Panc1 (cell line): ENCODE data around the gene TRPC3. TPM values are rescaled to one million over a fixed set of nuclear protein-coding genes. Genes with fewer than 3 reads are reported as not detected.

Experiments
- ATAC-seq: fragments of 200-7000 bp; cut with Tn5 transposase; 2 replicates; pipeline ENCODE4 v1.9.1; 2020; ENCODE audit warnings: mild to moderate bottlenecking, moderate library complexity
- BruUV-seq: library from RNA; stranded (reverse); fragments of 400-500 nt; replicated peaks from 2 replicates; lab custom pipeline; 2021; lab: Mats Ljungman, UMichigan
- CTCF ChIA-PET: fragments of 300-600 bp; sonication (Branson Sonifier 250); formaldehyde crosslinking; loops from one replicate; lab custom pipeline; 2022; ENCODE audit warnings: antibody characterized with exemption; lab: Charles Lee
- POLR2A ChIA-PET: fragments of 300-600 bp; sonication (Branson Sonifier 250); formaldehyde crosslinking; loops from one replicate; lab custom pipeline; 2022; ENCODE audit warnings: antibody characterized with exemption; lab: Charles Lee
- DNase-seq: peaks from one replicate; pipeline ENCODE4 v3.0.0-alpha.2; 2010; ENCODE audit warnings: low read depth, low spot score
- H3K27ac ChIP-seq: 2 replicates; pipeline ENCODE4 v1.5.1; 2011; ENCODE audit warnings: mild to moderate bottlenecking, low read length, inconsistent platforms
- H3K27me3 ChIP-seq: fragments of 200-500 bp; sonication (Bioruptor generic); 2 replicates; pipeline ENCODE4 v1.6.0; 2014; ENCODE audit warnings: low read length, inconsistent platforms; ENCODE audit not compliant: control insufficient read depth, insufficient read depth
- H3K36me3 ChIP-seq: fragments of 200-500 bp; sonication (Bioruptor generic); 2 replicates; pipeline ENCODE4 v1.5.1; 2014; ENCODE audit warnings: inconsistent platforms, mild to moderate bottlenecking, low read length, moderate library complexity; ENCODE audit not compliant: control insufficient read depth, insufficient read depth
- H3K4me1 ChIP-seq: 2 replicates; pipeline ENCODE4 v1.5.1; 2011; ENCODE audit warnings: inconsistent platforms, mild to moderate bottlenecking, low read length, moderate library complexity; ENCODE audit not compliant: control insufficient read depth, insufficient read depth
- H3K4me3 ChIP-seq, 2 experiments: 2 replicates each; pipeline ENCODE4 v1.5.1; 2011 to 2012; ENCODE audit warnings: low read depth in 2 of 2, low read length in 2 of 2, mild to moderate bottlenecking in 2 of 2, inconsistent platforms in 1 of 2, moderate library complexity in 1 of 2
- H3K9me3 ChIP-seq: fragments of 200-500 bp; sonication (Bioruptor generic); 2 replicates; pipeline ENCODE4 v1.5.1; 2014; ENCODE audit warnings: low read depth, mild to moderate bottlenecking, inconsistent platforms, low read length, moderate library complexity; ENCODE audit not compliant: control insufficient read depth, insufficient read depth
- POLR2AphosphoS5 ChIP-seq: IDR thresholded peaks from 2 replicates; pipeline ENCODE4 v1.6.1; 2012; ENCODE audit warnings: mild to moderate bottlenecking, low read depth, low read length, moderate library complexity
- REST ChIP-seq, 2 experiments: IDR thresholded peaks; 2 replicates each; pipeline ENCODE4 v1.6.1; 2011 to 2012; ENCODE audit warnings: low read depth in 2 of 2, control low read depth in 1 of 2, low read length in 1 of 2, mild to moderate bottlenecking in 1 of 2, moderate library complexity in 1 of 2; ENCODE audit not compliant: insufficient read depth in 1 of 2
- SIN3A ChIP-seq: IDR thresholded peaks from 2 replicates; pipeline ENCODE4 v1.6.1; 2012; ENCODE audit warnings: low read depth, mild to moderate bottlenecking, low read length, moderate library complexity, borderline replicate concordance; ENCODE audit not compliant: insufficient read depth
- TCF7L2 ChIP-seq: IDR thresholded peaks from 2 replicates; pipeline ENCODE4 v1.6.1; 2011; ENCODE audit warnings: mild to moderate bottlenecking, low read depth, low read length, inconsistent platforms
- in situ Hi-C: cut with HindIII; loops from 2 replicates; pipeline ENCODE4 v1.10.0; 2016; ENCODE audit warnings: low sequenced_read_pairs, low pct_unique_long_range_greater_than_20kb
- intact Hi-C: fragments of 100-400 bp; cut with micrococcal nuclease; formaldehyde crosslinking; loops from one replicate; pipeline ENCODE4 v1.10.0; 2022; ENCODE audit not compliant: unreplicated experiment
- total RNA-seq: library from RNA; stranded (reverse); gene quantifications from one replicate; pipeline ENCODE4 v1.2.1, GENCODE V29; 2021; ENCODE audit not compliant: unreplicated experiment
- TF ChIP-seq, protein P1 (sequence below): fragments of 450-650 bp; IDR thresholded peaks from 2 replicates; pipeline ENCODE4 v1.5.1; 2017; ENCODE audit warnings: mild to moderate bottlenecking

The TRPC3 gene
- total RNA-seq, 1 experiment from 2014 or later, result 0.08 TPM

DNA sequence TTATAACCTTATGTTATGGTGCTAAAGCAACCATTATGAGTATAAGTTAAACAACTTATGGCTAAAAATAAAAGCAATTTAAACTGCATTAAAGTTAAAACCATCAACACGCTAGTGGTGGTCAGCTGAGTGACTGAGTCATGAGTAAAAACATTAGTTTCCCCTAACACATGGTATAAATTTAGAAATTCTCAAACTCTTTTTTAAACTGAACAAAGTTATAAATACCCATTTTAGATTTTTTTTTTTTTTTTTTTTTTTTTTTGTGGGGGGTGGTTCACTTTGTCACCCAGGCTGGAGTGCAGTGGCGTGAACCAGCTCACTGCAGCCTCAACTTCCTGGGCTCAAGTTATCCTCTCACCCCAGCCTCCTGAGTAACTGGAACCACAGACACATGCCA, 76.2 kb downstream of the TRPC3 start:
- POLR2A ChIA-PET, result interaction anchor here (0.7 kb wide), 1 partner anchor 299 kb away, joined by 6 read pairs; no protein-coding TSS in a partner anchor
- intact Hi-C loops (no loop called here), in situ Hi-C loops (no loop called here)
- Histone ChIP-seq H3K27ac (no peak overlapping the region), H3K4me1 (no peaks in the 10 kb centered on the region), H3K4me3 (no peak overlapping the region), H3K27me3 (peaks cover 3% of the 10 kb centered on the region; the same call in 1 of the 2 replicates), H3K36me3 (no peaks in the 10 kb centered on the region; the same call in 1 of the 2 replicates), H3K9me3 (no peaks in the 10 kb centered on the region)
- BruUV-seq, result no TSS peak
- CTCF ChIA-PET, result no interaction called here
- DNase-seq (no peak), ATAC-seq (no peak)
- TF ChIP-seq TCF7L2 (no peak), SIN3A (no peak), POLR2AphosphoS5 (no peak), REST (IDR thresholded peaks at IDR 0.05; ENCODE audit: insufficient read depth in 1 of 2, low read depth in 2 of 2, low read length in 1 of 2) (no peak)
- TF ChIP-seq, protein P1, sequence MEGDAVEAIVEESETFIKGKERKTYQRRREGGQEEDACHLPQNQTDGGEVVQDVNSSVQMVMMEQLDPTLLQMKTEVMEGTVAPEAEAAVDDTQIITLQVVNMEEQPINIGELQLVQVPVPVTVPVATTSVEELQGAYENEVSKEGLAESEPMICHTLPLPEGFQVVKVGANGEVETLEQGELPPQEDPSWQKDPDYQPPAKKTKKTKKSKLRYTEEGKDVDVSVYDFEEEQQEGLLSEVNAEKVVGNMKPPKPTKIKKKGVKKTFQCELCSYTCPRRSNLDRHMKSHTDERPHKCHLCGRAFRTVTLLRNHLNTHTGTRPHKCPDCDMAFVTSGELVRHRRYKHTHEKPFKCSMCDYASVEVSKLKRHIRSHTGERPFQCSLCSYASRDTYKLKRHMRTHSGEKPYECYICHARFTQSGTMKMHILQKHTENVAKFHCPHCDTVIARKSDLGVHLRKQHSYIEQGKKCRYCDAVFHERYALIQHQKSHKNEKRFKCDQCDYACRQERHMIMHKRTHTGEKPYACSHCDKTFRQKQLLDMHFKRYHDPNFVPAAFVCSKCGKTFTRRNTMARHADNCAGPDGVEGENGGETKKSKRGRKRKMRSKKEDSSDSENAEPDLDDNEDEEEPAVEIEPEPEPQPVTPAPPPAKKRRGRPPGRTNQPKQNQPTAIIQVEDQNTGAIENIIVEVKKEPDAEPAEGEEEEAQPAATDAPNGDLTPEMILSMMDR, result no peak

DNA sequence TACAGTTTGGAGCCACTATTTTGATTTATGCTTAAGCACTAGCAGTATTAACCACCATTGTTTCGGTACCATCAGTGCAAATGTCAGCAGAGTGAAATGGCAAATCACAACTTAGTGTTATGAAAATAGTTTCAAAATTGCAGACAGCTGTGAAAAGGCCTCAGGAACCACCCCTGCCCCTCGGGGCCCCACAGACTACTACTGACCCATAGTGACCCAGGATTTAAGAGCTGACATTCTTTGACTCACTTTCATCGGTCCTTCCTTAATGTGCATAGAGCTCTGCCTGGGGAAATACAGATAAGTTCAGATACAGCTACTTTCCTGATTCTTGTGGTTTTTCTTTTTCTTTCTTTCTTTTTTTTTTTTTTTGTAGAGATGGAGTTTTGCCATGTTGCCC, 78.3 kb downstream of the TRPC3 start:
- no peak for TF ChIP-seq POLR2AphosphoS5
- no peak for TF ChIP-seq TCF7L2
- TF ChIP-seq, protein P1, result no peak
- no peak for TF ChIP-seq SIN3A
- no peak for TF ChIP-seq REST (IDR thresholded peaks at IDR 0.05; ENCODE audit: insufficient read depth in 1 of 2, low read depth in 2 of 2, low read length in 1 of 2)
- ATAC-seq, result no peak
- no TSS peak for BruUV-seq
- H3K27me3 ChIP-seq, result no peaks in the 10 kb centered on the region
- H3K27ac ChIP-seq, result no peak overlapping the region
- H3K4me3 ChIP-seq, result no peak overlapping the region
- POLR2A ChIA-PET, result no interaction called here
- intact Hi-C loops, result no loop called here
- H3K36me3 ChIP-seq, result no peaks in the 10 kb centered on the region
- in situ Hi-C loops, result no loop called here
- no peak for DNase-seq
- CTCF ChIA-PET, result interaction anchor here (0.6 kb wide), 1 partner anchor 1146 kb away, joined by 6 read pairs; no protein-coding TSS in a partner anchor
- no peaks in the 10 kb centered on the region for H3K9me3 ChIP-seq
- peaks cover 3% of the 10 kb centered on the region; the same call in 1 of the 2 replicates for H3K4me1 ChIP-seq
